MM.1S (cell line): ENCODE results near the gene CELF5.

Experiments used
- DNase-seq: peaks from one replicate; pipeline ENCODE4 v3.0.0-alpha.2; 2015
- H2AFZ ChIP-seq: fragments of 300-600 bp; sonication (generic); 2 replicates; pipeline ENCODE4 v1.6.0; 2016; ENCODE audit warnings: antibody characterized with exemption, low read length
- H3F3A ChIP-seq: fragments of 300-600 bp; sonication (generic); 2 replicates; pipeline ENCODE4 v1.6.1; 2016; ENCODE audit warnings: mild to moderate bottlenecking, antibody characterized with exemption, low read length, moderate library complexity, mixed read lengths; ENCODE audit not compliant: insufficient read depth
- H3K27ac ChIP-seq: fragments of 300-600 bp; sonication (generic); 2 replicates; pipeline ENCODE4 v1.5.1; 2016; ENCODE audit warnings: mild to moderate bottlenecking, low read length
- H3K27me3 ChIP-seq: fragments of 300-600 bp; sonication (generic); replicated peaks from 2 replicates; pipeline ENCODE4 v1.6.0; 2016; ENCODE audit warnings: low read length; ENCODE audit not compliant: insufficient read depth
- H3K36me3 ChIP-seq: fragments of 300-600 bp; sonication (generic); replicated peaks from 2 replicates; pipeline ENCODE4 v1.6.1; 2016; ENCODE audit warnings: mild to moderate bottlenecking, low read length, mixed read lengths; ENCODE audit not compliant: insufficient read depth
- H3K4me1 ChIP-seq: fragments of 300-600 bp; sonication (generic); 2 replicates; pipeline ENCODE4 v1.6.1; 2016; ENCODE audit warnings: low read length, mixed read lengths
- H3K4me2 ChIP-seq: fragments of 300-600 bp; sonication (generic); 2 replicates; pipeline ENCODE4 v1.6.0; 2016; ENCODE audit warnings: low read depth, low read length
- H3K4me3 ChIP-seq: fragments of 300-600 bp; sonication (generic); 2 replicates; pipeline ENCODE4 v1.5.1; 2016; ENCODE audit warnings: low read length, mixed read lengths
- H3K79me2 ChIP-seq: fragments of 300-600 bp; sonication (generic); 2 replicates; pipeline ENCODE4 v1.6.1; 2016; ENCODE audit warnings: mixed run types, low read length, mixed read lengths
- H3K9ac ChIP-seq: fragments of 300-600 bp; sonication (generic); 2 replicates; pipeline ENCODE4 v1.6.1; 2016; ENCODE audit warnings: low read length, mixed read lengths
- H3K9me2 ChIP-seq: fragments of 300-600 bp; sonication (generic); replicated peaks from 2 replicates; pipeline ENCODE4 v1.6.1; 2016; ENCODE audit warnings: mild to moderate bottlenecking, low read length, mixed read lengths; ENCODE audit not compliant: insufficient read depth
- H3K9me3 ChIP-seq: fragments of 300-600 bp; sonication (generic); replicated peaks from 2 replicates; pipeline ENCODE4 v1.6.1; 2016; ENCODE audit warnings: mild to moderate bottlenecking, low read length, mixed read lengths; ENCODE audit not compliant: insufficient read depth
- H4K20me1 ChIP-seq: fragments of 300-600 bp; sonication (generic); 2 replicates; pipeline ENCODE4 v1.6.1; 2016; ENCODE audit warnings: mild to moderate bottlenecking, low read length, moderate library complexity, mixed read lengths; ENCODE audit not compliant: insufficient read depth
- EZH2 ChIP-seq: fragments of 300-600 bp; sonication (generic); optimal IDR thresholded peaks from 2 replicates; pipeline ENCODE3; 2017; ENCODE audit warnings: low read depth, mild to moderate bottlenecking, antibody characterized with exemption, low read length, mixed read lengths
- EZH2phosphoT487 ChIP-seq: fragments of 300-600 bp; sonication (generic); IDR thresholded peaks from 2 replicates; pipeline ENCODE4 v1.6.1; 2018; ENCODE audit warnings: antibody characterized with exemption, low read length
- TF ChIP-seq, protein P1 (sequence below): fragments of 300-600 bp; sonication (generic); IDR thresholded peaks from 2 replicates; pipeline ENCODE4 v1.5.1; 2016; ENCODE audit warnings: antibody characterized with exemption, low read length, mixed read lengths

Gene CELF5

DNA sequence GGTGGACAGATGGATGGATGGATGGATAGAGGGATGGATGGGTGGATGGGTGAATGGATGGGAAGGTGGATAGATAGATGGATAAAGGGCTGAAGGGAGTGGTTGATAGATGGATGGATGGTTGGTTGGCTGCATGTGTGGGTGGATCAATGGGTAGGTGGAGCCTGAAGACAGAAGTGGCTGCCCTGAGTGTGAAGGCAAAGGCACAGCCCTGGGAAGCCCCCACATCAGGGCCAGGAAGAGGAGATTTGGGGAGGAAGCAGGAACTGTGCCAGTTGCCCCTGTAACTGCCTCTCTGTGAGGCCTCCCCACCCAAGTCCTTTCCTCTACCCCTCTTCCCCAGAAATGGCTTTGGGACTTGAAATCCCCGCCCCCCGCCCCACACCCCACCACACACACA is 98.6 kb downstream of the CELF5 start:
- no peak for DNase-seq
- H3K4me2 ChIP-seq = no peak overlapping the region
- no peak overlapping the region for H2AFZ ChIP-seq
- H3K27me3 ChIP-seq = peaks cover 65% of the 10 kb centered on the region
- H3K79me2 ChIP-seq = no peaks in the 10 kb centered on the region
- H3K4me3 ChIP-seq = no peak overlapping the region
- no peaks in the 10 kb centered on the region for H4K20me1 ChIP-seq
- H3K4me1 ChIP-seq = no peaks in the 10 kb centered on the region
- TF ChIP-seq, protein P1, sequence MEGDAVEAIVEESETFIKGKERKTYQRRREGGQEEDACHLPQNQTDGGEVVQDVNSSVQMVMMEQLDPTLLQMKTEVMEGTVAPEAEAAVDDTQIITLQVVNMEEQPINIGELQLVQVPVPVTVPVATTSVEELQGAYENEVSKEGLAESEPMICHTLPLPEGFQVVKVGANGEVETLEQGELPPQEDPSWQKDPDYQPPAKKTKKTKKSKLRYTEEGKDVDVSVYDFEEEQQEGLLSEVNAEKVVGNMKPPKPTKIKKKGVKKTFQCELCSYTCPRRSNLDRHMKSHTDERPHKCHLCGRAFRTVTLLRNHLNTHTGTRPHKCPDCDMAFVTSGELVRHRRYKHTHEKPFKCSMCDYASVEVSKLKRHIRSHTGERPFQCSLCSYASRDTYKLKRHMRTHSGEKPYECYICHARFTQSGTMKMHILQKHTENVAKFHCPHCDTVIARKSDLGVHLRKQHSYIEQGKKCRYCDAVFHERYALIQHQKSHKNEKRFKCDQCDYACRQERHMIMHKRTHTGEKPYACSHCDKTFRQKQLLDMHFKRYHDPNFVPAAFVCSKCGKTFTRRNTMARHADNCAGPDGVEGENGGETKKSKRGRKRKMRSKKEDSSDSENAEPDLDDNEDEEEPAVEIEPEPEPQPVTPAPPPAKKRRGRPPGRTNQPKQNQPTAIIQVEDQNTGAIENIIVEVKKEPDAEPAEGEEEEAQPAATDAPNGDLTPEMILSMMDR = no peak
- TF ChIP-seq EZH2 = no peak
- TF ChIP-seq EZH2phosphoT487 = no peak
- H3K9me2 ChIP-seq = no peaks in the 10 kb centered on the region
- no peak overlapping the region for H3K27ac ChIP-seq
- H3K36me3 ChIP-seq = no peaks in the 10 kb centered on the region
- H3K9ac ChIP-seq = no peak overlapping the region
- no peaks in the 10 kb centered on the region for H3F3A ChIP-seq
- H3K9me3 ChIP-seq = no peaks in the 10 kb centered on the region

DNA sequence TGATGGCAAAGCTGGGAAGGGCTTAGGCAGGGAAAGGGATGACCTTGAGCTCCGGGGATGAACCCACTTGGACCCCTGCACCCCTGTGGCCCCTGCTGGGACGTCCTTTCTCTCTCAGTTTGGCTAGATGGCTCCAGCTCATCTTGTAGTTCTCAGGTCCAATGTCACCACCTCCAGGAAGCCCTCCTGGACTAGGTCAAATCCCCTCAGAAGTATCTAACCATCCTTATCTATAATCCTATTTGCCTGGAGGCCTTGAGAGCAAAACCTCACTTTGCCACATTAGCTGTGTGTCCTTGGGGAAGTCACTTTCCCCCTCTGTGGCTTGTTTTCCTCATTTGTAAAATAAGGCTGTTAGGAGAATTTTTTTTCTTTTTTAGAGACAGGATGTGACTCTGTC is 99.2 kb downstream of the CELF5 start:
- H3K4me2 ChIP-seq = no peak overlapping the region
- TF ChIP-seq, protein P1 = no peak
- TF ChIP-seq EZH2 = no peak
- TF ChIP-seq EZH2phosphoT487 = no peak
- no peak overlapping the region for H3K9ac ChIP-seq
- peaks cover 65% of the 10 kb centered on the region for H3K27me3 ChIP-seq
- no peaks in the 10 kb centered on the region for H3K4me1 ChIP-seq
- no peaks in the 10 kb centered on the region for H3F3A ChIP-seq
- no peaks in the 10 kb centered on the region for H3K36me3 ChIP-seq
- H2AFZ ChIP-seq = no peak overlapping the region
- no peaks in the 10 kb centered on the region for H3K79me2 ChIP-seq
- no peak overlapping the region for H3K27ac ChIP-seq
- H3K9me2 ChIP-seq = no peaks in the 10 kb centered on the region
- no peak for DNase-seq
- no peaks in the 10 kb centered on the region for H3K9me3 ChIP-seq
- no peaks in the 10 kb centered on the region for H4K20me1 ChIP-seq
- H3K4me3 ChIP-seq = no peak overlapping the region

DNA sequence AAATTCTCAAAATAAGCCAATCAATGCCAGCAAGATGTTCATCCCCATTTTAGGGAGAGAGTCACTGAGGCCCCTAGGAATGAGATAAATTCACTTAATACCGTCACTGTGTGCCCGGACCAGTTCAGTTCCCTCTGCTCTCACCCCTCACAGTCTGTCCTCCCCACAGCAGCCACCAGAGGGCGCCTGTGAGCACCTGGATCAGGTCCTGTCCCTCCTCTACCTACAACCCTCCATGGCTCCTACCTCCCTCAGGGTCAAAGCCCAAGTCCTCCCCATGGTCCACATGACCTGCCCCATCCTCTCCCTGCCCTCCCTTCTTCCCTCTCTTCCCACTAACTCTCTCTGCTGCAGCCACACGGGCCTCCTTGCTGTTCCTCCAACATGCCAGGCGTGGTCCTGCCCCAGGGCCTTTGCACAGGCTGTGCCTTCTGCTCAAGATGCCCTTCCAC is 100.0 kb downstream of the CELF5 start:
- no peak overlapping the region for H3K27ac ChIP-seq
- no peaks in the 10 kb centered on the region for H3K79me2 ChIP-seq
- no peak overlapping the region for H3K4me3 ChIP-seq
- no peaks in the 10 kb centered on the region for H4K20me1 ChIP-seq
- no peaks in the 10 kb centered on the region for H3F3A ChIP-seq
- H3K9ac ChIP-seq = no peak overlapping the region
- no peaks in the 10 kb centered on the region for H3K36me3 ChIP-seq
- peak; percentile 44 for DNase-seq
- H3K9me2 ChIP-seq = no peaks in the 10 kb centered on the region
- no peaks in the 10 kb centered on the region for H3K9me3 ChIP-seq
- TF ChIP-seq, protein P1 = peak; percentile 92
- TF ChIP-seq EZH2phosphoT487 = no peak
- no peak for TF ChIP-seq EZH2
- H3K27me3 ChIP-seq = peaks cover 66% of the 10 kb centered on the region
- H2AFZ ChIP-seq = no peak overlapping the region
- H3K4me1 ChIP-seq = no peaks in the 10 kb centered on the region
- H3K4me2 ChIP-seq = no peak overlapping the region
